Measurements from ENCODE around the gene TRIP4.

- TF ChIP-seq POLR2A (IDR thresholded peaks at IDR 0.05) (no peak), CTCF (IDR thresholded peaks at IDR 0.05) (no peak)
These were observed 42.5 kb downstream of the TRIP4 start for GRCh38 chr15:64430000-64430735.

All from adrenal gland (tissue), 5 donors.